ENCODE results near the gene NMNAT2. TPM values are rescaled to one million over a fixed set of nuclear protein-coding genes. Genes with fewer than 3 reads are reported as not detected.

NMNAT2 gene
- total and polyA plus RNA-seq, 2 of the 13 experiments (the other 11 are each of a cell fraction or from before 2014, with no cell fraction given): not detected

DNA sequence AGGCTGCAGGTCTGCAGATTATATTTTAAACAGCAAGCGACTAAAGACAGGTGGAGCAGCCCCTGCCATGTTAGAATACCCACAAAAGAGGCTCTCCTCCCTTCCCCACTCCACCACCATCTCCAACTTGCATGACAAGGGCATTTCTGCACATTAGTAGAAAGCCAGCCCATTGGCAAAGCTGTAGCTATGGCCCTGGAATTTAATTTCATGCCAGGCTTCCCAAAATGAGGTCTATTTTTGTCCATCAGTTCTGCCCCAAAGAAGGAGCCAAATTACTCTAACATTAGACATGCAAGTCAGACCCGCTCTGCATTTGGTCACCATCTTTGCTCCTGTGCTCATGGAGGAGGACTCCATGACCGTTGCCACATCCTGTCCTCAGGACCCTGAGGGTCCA, 116.9 kb downstream of the NMNAT2 start:
- Histone ChIP-seq H3K9ac (ENCODE audit: insufficient read depth, low read depth, low read length) (no peak overlapping the region), H3K9me3 (ENCODE audit: low read length) (no peaks in the 10 kb centered on the region), H2AFZ (ENCODE audit: low read length) (no peak overlapping the region), H3K36me3 (replicated peaks in 1 of 2; ENCODE audit: control insufficient read depth in 1 of 2, insufficient read depth in 2 of 2, low read length in 2 of 2) (no peaks in the 10 kb centered on the region), H3K27me3 (ENCODE audit: control insufficient read depth in 1 of 2, insufficient read depth in 2 of 2, low read length in 2 of 2) (peaks cover 0 to 23% of the 10 kb centered on the region in 2 experiments; a peak in 4 of 5 replicates), H3K4me2 (ENCODE audit: low read depth, low read length) (no peak overlapping the region), H4K20me1 (ENCODE audit: insufficient read depth, low read length) (no peaks in the 10 kb centered on the region), H3K4me3 (replicated peaks in 1 of 3; ENCODE audit: insufficient read depth in 1 of 3, low read depth in 2 of 3, low read length in 3 of 3) (no peak overlapping the region), H3K79me2 (ENCODE audit: insufficient read depth, low read length) (no peaks in the 10 kb centered on the region), H3K27ac (ENCODE audit: extremely low read length, insufficient read depth, low read length) (no peak overlapping the region), H3K4me1 (ENCODE audit: insufficient read depth, low read length) (no peaks in the 10 kb centered on the region)
- DNase-seq (ENCODE audit: low spot score) (no peak), FAIRE-seq (no peak), ATAC-seq (no peak)
- TF ChIP-seq POLR2G (IDR thresholded peaks at IDR 0.05; ENCODE audit: low read depth, low read length) (no peak), ZHX1 (CRISPR knock-in tag; IDR thresholded peaks at IDR 0.05; ENCODE audit: low read depth) (no peak), ZNF382 (CRISPR knock-in tag; IDR thresholded peaks at IDR 0.05; ENCODE audit: borderline replicate concordance) (no peak), MYC (CRISPR knock-in tag; IDR thresholded peaks at IDR 0.05; ENCODE audit: borderline replicate concordance) (no peak), ZEB1 (IDR thresholded peaks at IDR 0.05; ENCODE audit: insufficient replicate concordance, low read depth) (no peak), NCOA5 (CRISPR knock-in tag; IDR thresholded peaks at IDR 0.05) (no peak), ZNF331 (CRISPR knock-in tag; IDR thresholded peaks at IDR 0.05) (no peak), KAT8 (CRISPR knock-in tag; IDR thresholded peaks at IDR 0.05) (no peak), ZNF441 (CRISPR knock-in tag; IDR thresholded peaks at IDR 0.05; ENCODE audit: borderline replicate concordance) (no peak), REXO4 (CRISPR knock-in tag; IDR thresholded peaks at IDR 0.05; ENCODE audit: borderline replicate concordance) (no peak), ZNF724P (CRISPR knock-in tag; IDR thresholded peaks at IDR 0.05; ENCODE audit: borderline replicate concordance) (no peak), PTBP1 (IDR thresholded peaks at IDR 0.05; ENCODE audit: low read depth, low read length, poor library complexity, severe bottlenecking) (no peak), ZNF33B (CRISPR knock-in tag; IDR thresholded peaks at IDR 0.05) (no peak)
- 0% methylated on average over 3 of the region's 3 CpGs for WGBS (ENCODE audit: low lambda C conversion rate)
- in situ Hi-C loops (cut with HindIII; ENCODE audit: extremely low pct_ligation_motif_present, low pct_unique_long_range_greater_than_20kb): no loop called here
- POLR2A ChIA-PET: no interaction called here
- no TSS peak for BruUV-seq (replicated peaks)
- intact Hi-C loops (cut with micrococcal nuclease; ENCODE audit: unreplicated experiment): no loop called here
- CTCF ChIA-PET (ENCODE audit: low intra/inter-chr PET ratio, low total read pairs): no interaction called here

Measured in HepG2 (cell line).